ENCODE data around the gene FCN3. TPM values are rescaled to one million over a fixed set of nuclear protein-coding genes. Genes with fewer than 3 reads are reported as not detected.

Gene FCN3
- total and polyA plus RNA-seq, 2 experiments from 2014 or later, result not detected

DNA sequence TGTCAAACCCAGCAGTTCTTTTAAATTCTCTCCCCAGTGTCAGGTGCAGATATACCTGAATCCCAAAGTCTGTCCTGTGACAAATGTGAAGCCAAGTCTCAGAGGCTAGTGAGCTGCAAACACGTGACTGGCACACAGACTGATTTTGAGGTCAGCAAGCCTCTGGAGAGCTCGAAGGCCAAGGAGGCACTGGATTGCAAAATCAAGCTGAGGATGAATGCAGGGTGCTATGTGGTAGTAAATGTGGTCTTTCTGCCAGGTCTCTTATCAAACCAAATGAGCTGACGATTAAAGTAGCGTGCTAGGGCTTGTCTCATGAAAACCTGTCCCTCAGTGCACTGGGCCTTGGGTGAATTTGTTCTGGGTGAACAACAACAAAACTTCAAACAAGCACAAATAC, 38.4 kb upstream of the FCN3 start:
- Histone ChIP-seq H3K9me3 (ENCODE audit: low read depth) (no peaks in the 10 kb centered on the region), H3K27ac (no peak overlapping the region), H3K4me1 (ENCODE audit: insufficient read depth) (peaks cover 6% of the 10 kb centered on the region), H4K20me1 (ENCODE audit: insufficient read depth, poor library complexity, severe bottlenecking) (no peaks in the 10 kb centered on the region), H3K27me3 (no peaks in the 10 kb centered on the region), H2AFZ (no peak overlapping the region), H3K36me3 (replicated peaks; ENCODE audit: insufficient read depth, low read depth) (peaks cover 4% of the 10 kb centered on the region), H3K4me3 (no peak overlapping the region), H3K9me2 (replicated peaks; ENCODE audit: insufficient read depth) (no peaks in the 10 kb centered on the region), H3K79me2 (peaks cover 16% of the 10 kb centered on the region), H3K4me2 (no peak overlapping the region)
- DNase-seq (ENCODE audit: low spot score), result no peak
- WGBS (ENCODE audit: low lambda C conversion rate, missing lambda C conversion rate), result 86% methylated on average over 4 of the region's 4 CpGs
- TF ChIP-seq, protein P1, sequence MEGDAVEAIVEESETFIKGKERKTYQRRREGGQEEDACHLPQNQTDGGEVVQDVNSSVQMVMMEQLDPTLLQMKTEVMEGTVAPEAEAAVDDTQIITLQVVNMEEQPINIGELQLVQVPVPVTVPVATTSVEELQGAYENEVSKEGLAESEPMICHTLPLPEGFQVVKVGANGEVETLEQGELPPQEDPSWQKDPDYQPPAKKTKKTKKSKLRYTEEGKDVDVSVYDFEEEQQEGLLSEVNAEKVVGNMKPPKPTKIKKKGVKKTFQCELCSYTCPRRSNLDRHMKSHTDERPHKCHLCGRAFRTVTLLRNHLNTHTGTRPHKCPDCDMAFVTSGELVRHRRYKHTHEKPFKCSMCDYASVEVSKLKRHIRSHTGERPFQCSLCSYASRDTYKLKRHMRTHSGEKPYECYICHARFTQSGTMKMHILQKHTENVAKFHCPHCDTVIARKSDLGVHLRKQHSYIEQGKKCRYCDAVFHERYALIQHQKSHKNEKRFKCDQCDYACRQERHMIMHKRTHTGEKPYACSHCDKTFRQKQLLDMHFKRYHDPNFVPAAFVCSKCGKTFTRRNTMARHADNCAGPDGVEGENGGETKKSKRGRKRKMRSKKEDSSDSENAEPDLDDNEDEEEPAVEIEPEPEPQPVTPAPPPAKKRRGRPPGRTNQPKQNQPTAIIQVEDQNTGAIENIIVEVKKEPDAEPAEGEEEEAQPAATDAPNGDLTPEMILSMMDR (IDR thresholded peaks at IDR 0.05; ENCODE audit: poor library complexity), result no peak
- no peak for TF ChIP-seq EZH2phosphoT487 (IDR thresholded peaks at IDR 0.05; ENCODE audit: low read depth, severe bottlenecking, unreplicated experiment)
- no peak for TF ChIP-seq EZH2 (IDR thresholded peaks at IDR 0.05; ENCODE audit: borderline replicate concordance)

DNA sequence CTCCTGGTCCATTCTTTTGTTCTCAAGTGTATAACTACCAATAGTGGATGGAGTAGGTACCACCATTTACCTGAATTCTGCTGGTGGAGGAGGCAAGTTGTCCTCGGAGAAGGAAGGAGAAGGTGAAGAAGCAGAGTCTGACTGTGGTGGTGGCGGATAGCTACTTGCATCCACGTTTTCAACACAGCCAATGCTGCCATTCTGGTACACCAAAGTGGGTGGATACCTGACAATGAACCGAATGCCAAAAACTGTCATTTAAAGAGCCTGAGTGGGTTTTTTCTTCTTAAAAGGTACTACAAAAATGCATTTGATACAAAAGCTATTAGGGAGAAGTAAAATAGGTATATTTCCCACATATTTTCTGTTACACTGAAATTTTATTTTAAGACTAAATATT, 37.9 kb upstream of the FCN3 start:
- H2AFZ ChIP-seq, result no peak overlapping the region
- H3K9me3 ChIP-seq (ENCODE audit: low read depth), result no peaks in the 10 kb centered on the region
- H3K4me2 ChIP-seq, result no peak overlapping the region
- peaks cover 1% of the 10 kb centered on the region for H3K4me1 ChIP-seq (ENCODE audit: insufficient read depth)
- peaks cover 16% of the 10 kb centered on the region for H3K79me2 ChIP-seq
- no peak overlapping the region for H3K27ac ChIP-seq
- WGBS (ENCODE audit: low lambda C conversion rate, missing lambda C conversion rate), result 94% methylated on average over 4 of the region's 4 CpGs
- no peaks in the 10 kb centered on the region for H4K20me1 ChIP-seq (ENCODE audit: insufficient read depth, poor library complexity, severe bottlenecking)
- H3K27me3 ChIP-seq, result no peaks in the 10 kb centered on the region
- no peak for TF ChIP-seq EZH2phosphoT487 (IDR thresholded peaks at IDR 0.05; ENCODE audit: low read depth, severe bottlenecking, unreplicated experiment)
- TF ChIP-seq, protein P1 (IDR thresholded peaks at IDR 0.05; ENCODE audit: poor library complexity), result no peak
- TF ChIP-seq EZH2 (IDR thresholded peaks at IDR 0.05; ENCODE audit: borderline replicate concordance), result no peak
- peaks cover 4% of the 10 kb centered on the region for H3K36me3 ChIP-seq (replicated peaks; ENCODE audit: insufficient read depth, low read depth)
- DNase-seq (ENCODE audit: low spot score), result no peak
- no peak overlapping the region for H3K4me3 ChIP-seq
- no peaks in the 10 kb centered on the region for H3K9me2 ChIP-seq (replicated peaks; ENCODE audit: insufficient read depth)

DNA sequence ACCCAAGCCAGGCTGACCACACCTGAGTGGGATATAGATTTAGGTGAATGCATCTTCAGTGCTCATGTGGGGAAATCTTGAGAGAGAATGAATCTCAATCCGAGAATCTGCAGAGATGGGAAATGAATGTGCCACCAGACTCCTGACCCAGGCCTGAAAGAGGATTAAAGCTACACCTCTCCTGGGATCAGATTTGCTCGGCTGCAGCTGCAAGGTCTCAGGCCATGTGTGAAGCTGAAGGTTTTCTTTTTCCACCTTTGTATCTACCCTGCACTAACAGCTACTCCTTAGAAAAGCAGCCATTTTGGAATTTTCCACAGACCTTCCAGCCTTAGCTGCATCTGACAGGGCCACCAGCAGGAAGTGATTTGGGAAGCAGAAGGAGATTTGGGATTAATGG, 36.1 kb upstream of the FCN3 start:
- H3K9me2 ChIP-seq (replicated peaks; ENCODE audit: insufficient read depth), result no peaks in the 10 kb centered on the region
- H3K27me3 ChIP-seq, result no peaks in the 10 kb centered on the region
- no peak for TF ChIP-seq EZH2 (IDR thresholded peaks at IDR 0.05; ENCODE audit: borderline replicate concordance)
- no peak for TF ChIP-seq EZH2phosphoT487 (IDR thresholded peaks at IDR 0.05; ENCODE audit: low read depth, severe bottlenecking, unreplicated experiment)
- TF ChIP-seq, protein P1 (IDR thresholded peaks at IDR 0.05; ENCODE audit: poor library complexity), result no peak
- WGBS (ENCODE audit: low lambda C conversion rate, missing lambda C conversion rate), result 90% methylated on average over 2 of the region's 2 CpGs
- peaks cover 4% of the 10 kb centered on the region for H3K36me3 ChIP-seq (replicated peaks; ENCODE audit: insufficient read depth, low read depth)
- peaks cover 7% of the 10 kb centered on the region for H3K79me2 ChIP-seq
- H3K4me1 ChIP-seq (ENCODE audit: insufficient read depth), result no peaks in the 10 kb centered on the region
- no peak overlapping the region for H3K4me2 ChIP-seq
- H2AFZ ChIP-seq, result no peak overlapping the region
- no peak for DNase-seq (ENCODE audit: low spot score)
- H3K27ac ChIP-seq, result no peak overlapping the region
- H3K4me3 ChIP-seq, result no peak overlapping the region
- no peaks in the 10 kb centered on the region for H4K20me1 ChIP-seq (ENCODE audit: insufficient read depth, poor library complexity, severe bottlenecking)
- no peaks in the 10 kb centered on the region for H3K9me3 ChIP-seq (ENCODE audit: low read depth)

- peaks cover 4% of the 10 kb centered on the region for H3K79me2 ChIP-seq
- WGBS (ENCODE audit: low lambda C conversion rate, missing lambda C conversion rate), result 97% methylated on average over 6 of the region's 11 CpGs
- TF ChIP-seq, protein P1 (IDR thresholded peaks at IDR 0.05; ENCODE audit: poor library complexity), result no peak
- no peak for TF ChIP-seq EZH2 (IDR thresholded peaks at IDR 0.05; ENCODE audit: borderline replicate concordance)
- TF ChIP-seq EZH2phosphoT487 (IDR thresholded peaks at IDR 0.05; ENCODE audit: low read depth, severe bottlenecking, unreplicated experiment), result no peak
- H4K20me1 ChIP-seq (ENCODE audit: insufficient read depth, poor library complexity, severe bottlenecking), result no peaks in the 10 kb centered on the region
- no peaks in the 10 kb centered on the region for H3K27me3 ChIP-seq
- peaks cover 4% of the 10 kb centered on the region for H3K36me3 ChIP-seq (replicated peaks; ENCODE audit: insufficient read depth, low read depth)
- DNase-seq (ENCODE audit: low spot score), result no peak
- H2AFZ ChIP-seq, result no peak overlapping the region
- H3K9me2 ChIP-seq (replicated peaks; ENCODE audit: insufficient read depth), result no peaks in the 10 kb centered on the region
- H3K27ac ChIP-seq, result no peak overlapping the region
- no peak overlapping the region for H3K4me3 ChIP-seq
- no peak overlapping the region for H3K4me2 ChIP-seq
- H3K4me1 ChIP-seq (ENCODE audit: insufficient read depth), result no peaks in the 10 kb centered on the region
- no peaks in the 10 kb centered on the region for H3K9me3 ChIP-seq (ENCODE audit: low read depth)
Measured at GRCh38 chr1:27409669-27410068, 35.0 kb upstream of the FCN3 start.

Measured in hepatocyte (in vitro differentiated cells).